Activated effector memory CD4-positive, alpha-beta T cell treated with Interleukin-2 at 50 U/mL for 16 hours (primary cell): ENCODE results near the gene CHMP1B.

ENCODE experiments used
- DNase-seq: peaks from one replicate; pipeline ENCODE4 v3.0.0-alpha.2; 2020

The CHMP1B gene

GRCh38 chr18:11851146-11851805 lies at the start of gene CHMP1B:
TSS of gene CHMP1B (plus strand) at chr18:11851413. CDS start at chr18:11851512, 99 bp downstream.
- DNase-seq = peak; percentile 96

GRCh38 chr18:11801573-11801972 lies 49.6 kb upstream of the CHMP1B start:
- no peak for DNase-seq

- DNase-seq = no peak
Measured at GRCh38 chr18:11802158-11802557, 49.1 kb upstream of the CHMP1B start.

- DNase-seq = no peak
Measured at GRCh38 chr18:11802586-11802985, 48.6 kb upstream of the CHMP1B start.

GRCh38 chr18:11807233-11807632 lies 44.0 kb upstream of the CHMP1B start:
- no peak for DNase-seq

GRCh38 chr18:11808001-11808855 lies 43.0 kb upstream of the CHMP1B start:
- no peak for DNase-seq

- no peak for DNase-seq
Measured at GRCh38 chr18:11809895-11810294, 41.3 kb upstream of the CHMP1B start.

GRCh38 chr18:11810379-11810778 lies 40.8 kb upstream of the CHMP1B start:
- DNase-seq = no peak

- DNase-seq = no peak
Measured at GRCh38 chr18:11811009-11811408, 40.2 kb upstream of the CHMP1B start.

- DNase-seq = no peak
Measured at GRCh38 chr18:11817229-11817628, 34.0 kb upstream of the CHMP1B start.

GRCh38 chr18:11818486-11819203 lies 32.6 kb upstream of the CHMP1B start:
- no peak for DNase-seq

GRCh38 chr18:11819938-11820337 lies 31.3 kb upstream of the CHMP1B start:
- no peak for DNase-seq

- DNase-seq = no peak
Measured at GRCh38 chr18:11820697-11821096, 30.5 kb upstream of the CHMP1B start.

GRCh38 chr18:11821208-11821607 lies 30.0 kb upstream of the CHMP1B start:
- DNase-seq = no peak

- no peak for DNase-seq
Measured at GRCh38 chr18:11821643-11822237, 29.5 kb upstream of the CHMP1B start.

- no peak for DNase-seq
Measured at GRCh38 chr18:11823545-11823944, 27.7 kb upstream of the CHMP1B start.

- no peak for DNase-seq
Measured at GRCh38 chr18:11826836-11827235, 24.4 kb upstream of the CHMP1B start.

- DNase-seq = no peak
Measured at GRCh38 chr18:11828786-11829432, 22.3 kb upstream of the CHMP1B start.

GRCh38 chr18:11830585-11830984 lies 20.6 kb upstream of the CHMP1B start:
- no peak for DNase-seq

- no peak for DNase-seq
Measured at GRCh38 chr18:11831921-11832320, 19.3 kb upstream of the CHMP1B start.

- no peak for DNase-seq
Measured at GRCh38 chr18:11834772-11835171, 16.4 kb upstream of the CHMP1B start.

GRCh38 chr18:11839556-11839955 lies 11.7 kb upstream of the CHMP1B start:
- DNase-seq = no peak

GRCh38 chr18:11840493-11840892 lies 10.7 kb upstream of the CHMP1B start:
- DNase-seq = no peak
